Activated CD4-positive, CD25-positive, alpha-beta regulatory T cell treated with anti-CD3 and anti-CD28 coated beads, Interleukin-2, amount 50 U/mL, for 16 hours (primary cell): ENCODE results near the gene FNDC10.

Source experiments
- DNase-seq: peaks from one replicate; pipeline ENCODE4 v3.0.0-alpha.2; 2020; ENCODE audit warnings: low read depth, low spot score

Gene FNDC10

DNA sequence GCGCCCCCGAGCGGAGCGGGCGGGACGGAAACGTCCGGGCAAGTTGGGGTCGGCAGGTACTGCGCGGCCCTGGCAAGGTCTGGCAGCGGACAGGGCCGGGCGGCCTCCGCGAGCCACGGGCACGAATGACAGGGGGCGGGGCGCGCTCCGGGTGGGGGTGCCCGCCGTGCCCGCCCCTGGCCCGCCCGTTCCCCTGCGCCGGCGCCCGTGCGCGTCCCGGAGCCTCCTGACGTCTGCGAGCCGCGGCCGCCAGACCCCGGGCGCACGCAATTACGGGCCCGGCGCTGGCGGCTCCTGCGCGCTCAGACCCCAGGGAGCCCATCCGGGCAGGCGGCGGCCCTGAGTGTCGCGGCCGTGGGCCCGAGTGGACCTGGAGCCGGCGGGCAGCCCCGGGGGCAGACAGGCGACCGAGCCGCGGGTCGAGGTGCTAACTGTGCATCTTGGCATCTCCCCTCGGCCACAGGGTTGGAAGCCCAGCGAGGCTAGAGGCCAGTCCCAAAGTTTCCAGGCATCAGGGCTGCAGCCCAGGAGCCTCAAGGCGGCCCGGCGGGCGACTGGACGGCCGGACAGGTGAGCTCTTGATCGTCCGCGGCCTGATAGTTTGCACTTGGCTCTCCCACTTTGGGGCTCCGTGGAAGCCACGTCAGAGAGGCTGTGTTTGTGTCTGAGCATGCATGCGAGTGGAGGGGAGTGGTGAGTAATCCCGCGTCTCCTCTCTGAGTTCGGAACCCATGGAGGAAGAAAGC lies 16.3 kb upstream of the FNDC10 start:
- no peak for DNase-seq

DNA sequence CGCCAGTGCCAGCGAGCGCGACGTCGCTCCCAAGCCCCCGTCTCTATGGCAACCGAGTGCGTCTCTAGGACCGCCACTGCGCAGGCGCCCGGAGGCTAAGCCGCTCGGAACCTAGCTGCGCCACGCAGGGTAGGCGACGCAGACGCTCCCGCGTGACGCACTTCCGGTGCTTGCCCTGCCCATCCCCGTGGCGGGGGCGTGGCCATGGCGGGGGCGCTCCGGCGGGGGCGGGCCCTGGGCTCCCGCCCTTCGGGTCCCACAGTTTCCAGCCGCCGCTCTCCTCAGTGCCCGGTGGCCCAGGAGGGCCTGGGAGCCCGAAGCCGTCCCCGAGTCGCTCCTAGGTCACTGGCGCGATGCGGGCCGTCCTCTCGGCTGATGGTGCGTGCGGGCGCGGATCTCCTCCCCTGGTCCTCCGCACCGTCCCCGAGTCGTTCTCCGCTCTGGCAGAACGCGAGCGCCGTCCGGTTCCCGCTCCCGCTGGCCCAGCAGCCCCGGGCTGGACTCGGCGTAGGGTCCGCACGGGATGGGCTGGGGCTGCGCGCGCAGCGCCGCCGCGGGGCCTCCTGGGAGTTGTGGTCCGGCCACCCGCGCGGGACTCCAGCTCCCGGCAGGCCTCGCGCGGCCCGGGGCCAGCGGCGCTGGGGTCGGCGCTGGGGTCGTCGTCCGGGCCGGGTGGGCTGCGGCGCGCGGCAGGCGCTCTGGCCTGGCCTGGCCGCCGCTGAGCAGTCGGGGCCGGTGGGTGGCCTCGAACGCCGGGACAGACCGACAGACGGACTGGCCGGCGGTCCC lies 15.5 kb upstream of the FNDC10 start, which contains the start of gene MIB2:
Gene MIB2 (plus strand): TSS at position 245 of the 789 bp plus-strand sequence. CDS start 7,953 bp downstream, outside the sequence.
- peak; percentile 96 for DNase-seq

DNA sequence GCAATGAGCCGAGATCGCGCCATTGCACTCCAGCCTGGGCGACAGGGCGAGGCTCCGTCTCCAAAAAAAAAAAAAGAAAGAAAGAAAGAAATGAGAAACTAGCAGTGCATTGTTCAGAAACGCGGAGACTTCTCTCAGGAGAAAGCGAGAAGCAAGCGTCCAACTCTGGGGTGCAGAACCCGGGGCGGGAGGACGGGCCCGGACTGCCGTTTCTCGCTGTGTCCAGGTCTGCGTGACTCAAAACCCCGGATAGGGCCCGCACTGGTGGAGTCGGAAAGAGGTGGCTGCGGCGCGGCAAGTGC lies 15.0 kb upstream of the FNDC10 start:
- no peak for DNase-seq

DNA sequence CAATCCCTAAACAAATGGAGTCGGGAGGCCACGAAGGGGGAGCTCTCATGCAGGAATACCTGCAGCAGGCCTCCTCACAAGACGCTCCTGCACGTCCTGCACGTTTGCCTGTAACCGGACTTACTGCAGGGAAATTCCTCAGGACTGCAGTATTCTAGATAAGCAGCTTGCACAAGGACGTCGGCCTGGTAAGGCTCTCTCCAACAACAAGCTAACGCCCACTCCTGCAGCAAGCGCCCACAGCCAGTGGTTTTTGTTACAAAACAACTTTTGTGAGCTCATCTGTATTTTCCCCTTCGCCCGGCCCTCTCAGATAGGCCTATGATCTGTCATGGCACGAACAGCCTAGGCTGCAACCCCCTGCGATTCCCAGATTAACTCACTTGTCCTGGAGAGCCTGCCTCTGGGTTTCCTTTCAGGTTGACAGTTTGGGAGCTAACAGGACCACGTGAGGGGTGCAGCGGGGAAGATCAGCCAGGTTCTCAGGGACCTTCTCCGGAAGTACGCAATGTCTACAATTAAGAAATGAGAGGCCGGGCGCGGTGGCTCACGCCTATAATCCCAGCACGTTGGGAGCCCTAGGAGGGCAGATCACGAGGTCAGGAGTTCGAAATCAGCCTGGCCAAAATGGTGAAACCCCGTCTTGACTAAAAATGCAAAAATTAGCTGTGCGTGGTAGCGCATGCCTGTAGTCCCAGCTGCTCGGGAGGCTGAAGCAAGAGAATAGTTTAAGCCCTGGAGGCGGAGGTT lies 14.4 kb upstream of the FNDC10 start:
- DNase-seq, result no peak

DNA sequence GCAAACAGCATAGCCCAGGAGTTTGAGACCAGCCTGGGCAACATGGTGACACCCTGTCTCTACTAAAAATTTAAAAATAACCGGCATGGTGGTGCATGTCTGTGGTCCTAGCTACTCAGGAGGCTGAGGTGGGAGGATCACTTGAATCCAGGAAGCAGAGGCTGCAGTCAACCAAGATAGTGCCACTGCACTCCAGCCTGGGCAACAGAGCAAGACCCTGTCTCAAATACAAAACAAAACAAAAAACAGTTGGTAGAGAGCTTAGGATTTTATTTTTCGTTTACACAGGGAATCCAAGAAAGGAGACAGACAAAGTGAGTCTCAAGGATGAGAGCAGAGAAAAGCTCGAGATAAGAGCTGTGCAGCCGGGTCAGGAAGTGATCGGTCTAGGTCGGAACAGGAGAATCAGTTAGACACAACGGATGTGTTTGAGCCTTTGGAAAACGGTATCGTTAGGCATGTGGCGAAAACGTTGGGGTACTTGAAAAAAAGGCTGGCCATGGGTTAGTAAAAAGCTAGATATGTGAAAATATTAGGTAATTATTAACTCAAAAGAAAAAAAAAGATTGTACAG lies 13.7 kb upstream of the FNDC10 start:
- DNase-seq, result no peak

DNA sequence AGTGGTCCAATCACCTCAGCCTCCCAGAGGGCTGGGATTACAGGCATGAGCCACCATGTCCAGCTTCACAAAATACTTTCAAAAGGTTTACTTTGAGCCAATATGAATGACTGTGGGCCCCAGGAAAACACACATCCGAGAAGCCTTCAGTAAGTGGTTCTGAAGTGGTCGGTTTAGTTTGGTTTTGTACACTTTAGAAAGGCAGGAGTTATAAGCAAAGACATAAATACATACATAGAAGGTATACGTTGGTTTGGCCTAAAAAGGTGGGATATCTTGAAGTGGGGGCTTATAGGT lies 12.1 kb upstream of the FNDC10 start:
- no peak for DNase-seq

DNA sequence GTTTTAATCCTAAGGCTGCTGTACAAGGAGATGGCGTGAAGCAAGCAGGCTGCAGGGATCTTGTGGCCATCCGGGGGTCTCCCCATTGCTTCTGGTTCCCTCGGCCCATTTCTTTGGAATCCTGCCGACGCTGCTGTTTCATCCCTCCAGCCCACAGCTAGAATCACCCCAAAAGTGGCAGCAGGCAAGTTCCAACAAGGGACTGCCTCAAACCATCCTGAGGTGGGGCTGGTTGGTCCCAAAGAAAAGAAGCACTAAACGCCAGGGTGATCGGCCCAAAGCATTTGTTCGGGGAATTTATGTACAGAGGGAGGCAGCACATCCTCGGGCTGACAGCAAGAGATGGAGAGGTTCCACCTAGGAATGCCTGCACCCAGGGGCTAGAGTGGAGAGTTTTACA lies 10.9 kb upstream of the FNDC10 start:
- DNase-seq, result no peak

DNA sequence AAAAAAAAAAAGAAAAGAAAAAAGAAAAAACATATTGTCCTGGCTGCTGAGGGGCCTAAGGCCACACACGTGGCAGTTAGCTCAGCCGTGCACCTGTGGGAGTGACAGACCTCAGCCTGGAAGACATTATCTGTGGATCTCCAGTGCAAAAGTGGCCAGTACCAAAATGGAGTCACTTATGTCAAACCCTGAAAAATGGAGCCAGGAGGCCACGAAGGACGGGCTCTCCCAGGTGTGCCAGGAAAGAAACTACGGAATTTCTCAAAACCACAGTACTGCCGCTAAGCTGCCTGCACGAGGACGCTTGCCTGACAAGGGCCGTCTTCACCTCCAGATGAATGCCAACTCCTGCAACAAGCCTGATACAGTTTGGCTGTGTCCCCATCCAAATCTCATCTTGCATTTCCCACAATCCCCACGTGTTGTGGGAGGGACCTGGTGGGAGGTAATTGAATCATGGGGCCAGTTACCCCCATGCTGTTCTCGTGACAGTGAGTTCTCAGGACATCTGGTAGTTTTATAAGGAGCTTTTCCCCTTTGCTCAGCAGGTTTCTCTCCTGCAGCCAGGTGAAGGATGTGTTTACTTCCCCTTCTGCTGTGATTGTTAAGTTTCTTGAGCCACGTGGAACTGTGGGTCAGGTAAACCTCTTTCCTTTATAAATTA lies 10.0 kb upstream of the FNDC10 start:
- DNase-seq, result no peak

DNA sequence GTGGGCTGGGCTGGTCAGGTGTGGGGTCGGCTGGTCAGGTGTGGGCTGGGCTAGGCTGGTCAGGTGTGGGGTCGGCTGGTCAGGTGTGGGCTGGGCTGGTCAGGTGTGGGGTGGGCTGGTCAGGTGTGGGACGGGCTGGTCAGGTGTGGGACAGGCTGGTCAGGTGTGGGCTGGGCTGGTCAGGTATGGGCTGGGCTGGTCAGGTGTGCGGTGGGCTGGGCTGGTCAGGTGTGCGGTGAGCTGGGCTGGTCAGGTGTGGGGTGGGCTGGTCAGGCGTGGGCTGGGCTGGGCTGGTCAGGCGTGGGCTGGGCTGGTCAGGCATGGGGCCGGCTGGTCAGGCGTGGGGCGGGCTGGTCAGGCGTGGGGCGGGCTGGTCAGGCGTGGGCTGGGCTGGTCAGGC lies 6.3 kb upstream of the FNDC10 start:
- no peak for DNase-seq

DNA sequence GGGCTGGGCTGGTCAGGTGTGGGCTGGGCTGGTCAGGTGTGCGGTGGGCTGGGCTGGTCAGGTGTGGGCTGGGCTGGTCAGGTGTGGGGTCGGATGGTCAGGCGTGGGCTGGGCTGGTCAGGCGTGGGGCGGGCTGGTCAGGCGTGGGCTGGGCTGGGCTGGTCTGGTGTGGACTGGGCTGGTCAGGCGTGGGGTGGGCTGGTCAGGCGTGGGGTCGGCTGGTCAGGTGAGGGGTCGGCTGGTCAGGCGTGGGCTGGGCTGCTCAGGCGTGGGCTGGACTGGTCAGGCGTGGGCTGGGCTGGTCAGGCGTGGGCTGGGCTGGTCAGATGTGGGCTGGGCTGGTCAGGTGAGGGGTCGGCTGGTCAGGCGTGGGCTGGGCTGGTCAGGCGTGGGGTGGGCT lies 5.8 kb upstream of the FNDC10 start:
- no peak for DNase-seq

DNA sequence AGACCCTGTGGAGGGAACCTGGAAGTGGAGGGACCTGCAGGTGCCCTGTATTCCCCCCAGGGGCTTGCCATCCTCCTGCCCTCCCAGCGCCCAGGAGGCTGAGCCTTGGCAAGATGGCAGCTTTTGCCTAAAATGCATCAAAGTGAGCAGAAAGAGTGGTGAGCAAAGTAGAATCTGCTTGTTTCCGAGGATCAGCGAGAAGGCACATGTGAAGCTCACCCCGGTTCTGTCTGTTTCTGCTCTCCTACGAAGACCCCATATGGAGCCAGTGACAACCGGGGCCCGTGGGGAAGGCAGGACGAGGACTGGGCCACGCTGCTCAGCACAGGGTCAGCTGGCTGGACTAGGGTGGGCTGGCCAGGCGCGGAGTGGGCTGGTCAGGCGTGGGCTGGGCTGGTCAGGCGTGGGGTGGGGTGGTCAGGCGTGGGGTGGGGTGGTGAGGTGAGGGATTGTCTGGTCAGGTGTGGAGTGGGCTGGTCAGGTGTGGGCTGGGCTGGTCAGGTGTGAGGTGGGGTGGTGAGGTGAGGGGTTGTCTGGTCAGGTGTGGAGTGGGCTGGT lies 5.2 kb upstream of the FNDC10 start:
- DNase-seq, result no peak

DNA sequence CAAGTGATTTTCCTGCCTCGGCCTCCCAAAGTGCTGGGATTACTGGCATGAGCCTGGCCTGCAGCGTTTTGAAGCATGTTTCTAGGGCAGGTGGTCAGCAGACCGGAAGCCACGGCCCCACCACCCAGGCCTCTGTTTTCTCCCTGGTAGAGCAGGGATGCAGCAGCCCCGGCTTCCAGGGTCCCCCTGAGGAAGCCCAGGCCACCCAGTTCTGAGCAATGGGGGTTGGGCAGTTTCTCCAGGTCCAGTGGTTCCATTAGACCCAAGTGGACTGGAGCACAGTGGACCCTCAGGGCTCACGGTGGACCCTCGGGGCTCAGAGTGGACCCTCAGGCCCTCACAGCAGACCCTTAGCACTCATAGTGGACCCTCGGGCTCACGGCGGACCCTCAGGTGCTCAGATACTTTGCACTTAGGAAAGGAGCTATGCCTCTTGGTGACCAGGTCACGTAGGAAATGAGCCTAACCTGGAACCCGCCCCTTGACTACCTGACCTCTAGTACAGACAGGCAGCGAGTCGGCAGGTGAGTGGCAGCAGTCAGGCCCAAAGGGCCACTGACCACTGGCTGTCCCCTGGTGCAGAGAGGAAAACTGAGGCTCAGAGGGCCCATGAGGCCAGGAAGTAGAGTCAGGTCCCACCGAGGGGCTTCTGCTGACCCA lies 4.6 kb upstream of the FNDC10 start:
- no peak for DNase-seq

DNA sequence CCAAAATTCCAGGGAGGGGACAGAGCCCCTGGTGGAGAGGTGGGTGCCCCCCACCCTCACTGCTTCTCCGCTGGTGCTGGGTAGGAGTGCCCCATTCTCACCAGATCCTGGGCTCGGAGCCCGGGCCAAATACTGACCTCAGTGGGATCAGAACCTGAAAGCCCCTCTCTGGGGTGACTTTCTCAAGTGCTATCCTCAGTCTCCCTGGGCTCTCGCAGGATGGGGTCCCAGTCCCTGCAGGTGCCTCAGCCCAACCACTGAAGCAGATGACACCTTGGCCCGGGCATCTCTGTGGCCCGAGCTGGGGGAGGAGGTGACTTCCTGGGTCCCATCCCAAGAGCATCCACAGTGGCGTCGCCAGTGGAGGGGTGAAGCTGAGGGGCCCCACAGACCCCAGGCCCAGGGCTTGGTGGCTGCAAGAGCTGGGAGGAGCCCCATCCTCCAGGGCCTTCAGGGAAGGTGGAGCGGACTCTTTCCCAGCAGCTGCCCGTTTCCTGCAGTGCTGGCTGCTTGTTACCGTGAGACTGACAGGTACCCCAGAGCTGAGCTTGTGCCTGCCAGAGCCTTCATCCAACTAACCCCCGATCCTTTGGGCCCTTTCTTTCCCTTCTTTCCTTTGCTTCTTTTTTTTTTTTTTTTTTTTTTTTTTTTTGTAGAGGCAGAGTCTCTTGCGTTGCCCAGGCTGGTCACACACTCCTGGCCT lies 3.9 kb upstream of the FNDC10 start:
- DNase-seq, result no peak

DNA sequence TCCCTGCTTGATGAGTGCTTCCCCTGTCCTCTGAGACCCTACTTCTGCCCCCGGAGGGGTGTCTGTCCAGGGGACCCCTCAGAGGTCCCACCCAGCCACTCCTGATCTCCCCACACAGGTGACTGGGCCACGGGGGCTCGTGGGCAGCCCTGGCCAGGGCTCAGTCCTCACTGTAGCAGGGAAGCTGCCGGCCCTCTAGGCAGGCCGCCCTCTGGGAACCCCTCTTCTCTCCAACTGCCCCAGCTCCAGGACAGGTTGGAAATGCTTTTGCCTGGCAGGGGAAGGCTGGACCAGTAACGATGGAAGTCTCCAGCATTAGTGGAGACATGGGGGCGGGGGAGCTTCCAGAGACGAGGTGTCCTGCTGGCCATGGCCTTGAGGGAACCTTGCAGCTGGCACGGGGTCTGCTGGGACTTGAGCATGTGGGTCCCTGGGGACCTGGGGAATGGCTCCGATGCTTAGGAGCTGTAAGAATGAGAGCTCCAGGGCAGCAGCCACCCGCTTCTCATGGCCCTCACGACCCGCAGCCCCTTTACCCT lies 3.1 kb upstream of the FNDC10 start:
- DNase-seq, result no peak

DNA sequence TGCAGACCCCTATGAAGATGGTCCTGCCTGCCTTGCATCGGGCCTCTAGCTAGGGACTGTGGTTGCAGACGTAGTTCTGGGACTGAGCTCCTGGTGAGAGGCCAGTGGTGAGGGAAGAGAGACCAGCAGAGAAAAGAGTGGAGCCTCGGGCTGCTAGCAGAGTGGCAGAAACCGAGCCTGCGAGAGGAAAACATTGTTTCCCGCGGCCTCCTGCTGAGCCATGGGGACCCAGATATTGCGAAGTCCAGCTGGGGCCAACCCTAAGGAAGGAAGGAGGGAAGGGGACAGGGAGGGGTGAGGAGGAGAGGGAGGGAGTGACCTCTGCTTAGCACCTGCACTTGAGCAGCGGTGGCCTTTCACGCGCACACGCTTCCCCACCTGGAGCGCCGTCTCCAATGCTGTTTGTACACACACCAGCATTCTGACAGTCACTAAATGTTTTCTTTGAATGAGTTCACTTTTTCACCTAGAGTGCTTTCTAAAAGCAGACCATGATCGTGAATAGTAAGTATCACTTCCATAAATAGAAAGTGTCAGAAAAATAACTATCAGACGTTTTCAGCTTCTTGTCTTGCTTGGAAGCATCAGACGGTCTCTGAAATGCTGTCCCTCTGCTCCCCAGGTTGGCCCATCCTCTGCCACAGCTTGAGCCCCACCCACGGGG lies 2.5 kb upstream of the FNDC10 start:
- DNase-seq, result no peak

DNA sequence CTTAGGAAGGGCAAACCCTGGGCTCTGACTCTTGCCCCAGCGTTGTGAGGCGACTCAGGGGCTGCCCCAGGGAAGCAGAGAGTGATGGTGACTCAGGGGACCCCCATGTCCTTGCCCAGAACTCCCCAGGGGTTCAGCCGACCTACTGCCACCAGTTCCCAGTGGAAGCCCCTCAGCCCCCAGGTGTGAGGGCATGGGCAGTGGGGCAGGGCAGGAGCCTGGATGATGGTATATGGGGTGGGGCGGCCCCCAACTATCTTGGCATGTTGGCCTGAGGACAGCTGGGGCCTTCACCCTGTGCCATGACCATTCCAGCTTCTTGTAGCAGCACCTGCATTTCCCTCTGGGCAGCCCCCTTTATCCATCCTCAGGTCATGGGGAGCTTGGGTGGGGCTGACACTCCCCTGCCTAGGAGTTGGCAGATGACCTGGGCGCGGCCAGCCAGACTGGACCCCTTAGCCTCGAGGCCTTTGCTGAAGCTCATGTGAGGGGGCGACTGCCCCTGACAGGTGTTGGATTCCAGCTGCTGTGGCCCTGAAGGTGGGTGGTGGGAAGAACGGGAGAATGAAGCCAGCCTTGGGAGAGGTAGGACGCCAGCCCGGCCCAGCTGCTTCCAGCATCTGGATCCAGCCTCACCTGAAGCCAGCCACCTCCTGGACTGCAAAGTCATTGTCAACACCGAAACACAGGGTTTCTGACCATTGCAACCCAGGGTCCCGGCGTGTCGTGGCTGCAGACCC lies 1.8 kb upstream of the FNDC10 start:
- DNase-seq, result no peak

DNA sequence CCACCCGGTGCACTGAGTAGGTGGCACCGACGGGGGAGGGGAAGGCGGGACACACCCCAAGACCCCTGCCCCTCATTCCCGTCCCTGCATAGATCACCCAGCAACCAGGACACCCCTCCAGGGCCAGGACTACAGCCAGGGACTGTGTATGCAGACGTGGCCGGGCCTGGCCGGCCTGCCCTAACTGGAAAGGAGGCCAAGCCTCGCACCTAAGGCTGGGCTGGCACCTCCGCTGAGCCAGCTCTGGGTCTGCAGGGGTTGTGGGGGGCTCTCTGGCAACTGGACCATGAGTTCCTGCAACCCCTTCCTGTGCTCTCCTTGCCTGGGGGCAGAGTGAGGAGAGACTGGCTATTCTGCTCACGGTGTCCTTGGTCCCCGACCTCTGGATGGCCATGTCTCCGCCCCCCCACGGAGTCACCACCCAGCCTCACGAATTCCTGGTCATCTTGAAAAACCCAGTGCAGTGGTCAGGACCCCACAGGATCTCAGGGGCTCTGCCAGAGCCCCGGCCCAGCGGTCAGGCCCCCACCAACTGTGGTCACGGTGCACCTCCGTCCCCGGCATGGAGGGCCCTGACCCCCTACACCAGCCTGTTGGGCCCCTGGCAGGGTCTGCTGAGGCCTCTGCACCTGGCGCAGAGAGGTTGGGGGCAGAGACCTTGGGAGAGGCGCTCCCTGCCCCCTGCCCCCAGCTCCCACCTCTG lies 1.1 kb upstream of the FNDC10 start:
- no peak for DNase-seq
